Mucosa of descending colon (tissue), 3 donors: Measurements from ENCODE around the gene G3BP1. TPM values are rescaled to one million over a fixed set of nuclear protein-coding genes. Genes with fewer than 3 reads are reported as not detected.
"Not testable (repeated sequence)": the region's sequence is repeated elsewhere in the genome, so short reads cannot be mapped to it uniquely, and the experiment has no call there.

Experiments used
- ATAC-seq: fragments of 200-7000 bp; cut with Tn5 transposase; one replicate; pipeline ENCODE4 v1.9.1; 2020; ENCODE audit warnings: mild to moderate bottlenecking, moderate library complexity
- DNase-seq, 3 donors: peaks; one replicate each; pipeline ENCODE4 v3.0.0-alpha.2; 2020
- H3K36me3 ChIP-seq: fragments of 200-600 bp; one replicate; pipeline ENCODE4 v1.8.0; 2021; ENCODE audit warnings: low read depth, mild to moderate bottlenecking
- H3K4me1 ChIP-seq: fragments of 200-600 bp; one replicate; pipeline ENCODE4 v1.8.0; 2021; ENCODE audit warnings: low read depth, mild to moderate bottlenecking
- H3K4me3 ChIP-seq: fragments of 200-600 bp; one replicate; pipeline ENCODE4 v1.8.0; 2021; ENCODE audit warnings: mild to moderate bottlenecking
- H3K9me3 ChIP-seq: fragments of 200-600 bp; one replicate; pipeline ENCODE4 v1.8.0; 2021; ENCODE audit warnings: mild to moderate bottlenecking
- CTCF ChIP-seq: fragments of 200-600 bp; IDR thresholded peaks from one replicate; pipeline ENCODE4 v1.8.0; 2022; ENCODE audit warnings: antibody characterized with exemption, mild to moderate bottlenecking
- intact Hi-C, 2 donors: fragments of 100-400 bp; cut with DNase I in 1 of 2; cut with micrococcal nuclease in 1 of 2; formaldehyde crosslinking; loops; one replicate each; pipeline versions ENCODE4 v1.11.0 to v1.11.1; 2022; cut with DNase I, micrococcal nuclease
- total RNA-seq, 3 donors: library from RNA; stranded (reverse); fragmentation: NEBNext Ultra II Directional in 2 of 3; extraction: Animal tissue kit (Norgen Biotek cat#: 25700) in 2 of 3; gene quantifications; one replicate each; pipeline versions ENCODE4 v1.2.1 to v1.2.4, GENCODE V29; 2021 to 2023
- donor health status: DM: no; HTN: no; CAD: no; lungs with moderate emphysema.
- donor health status: DM: no; HTN: no; CAD: no.
- donor health status: DM: no; HTN: yes; CAD: no.

G3BP1 gene
- total RNA-seq, 3 donors from 2014 or later, result 121 to 132 (median 127) TPM

GRCh38 chr5:151855701-151856100 is 83.9 kb downstream of the G3BP1 start:
- no peaks in the 10 kb centered on the region for H3K4me1 ChIP-seq
- H3K9me3 ChIP-seq, result no peaks in the 10 kb centered on the region
- ATAC-seq (no peak), DNase-seq (no peak)
- no peaks in the 10 kb centered on the region for H3K36me3 ChIP-seq
- intact Hi-C loops, result no loop called here
- H3K4me3 ChIP-seq, result no peak overlapping the region
- TF ChIP-seq CTCF, result no peak

DNA sequence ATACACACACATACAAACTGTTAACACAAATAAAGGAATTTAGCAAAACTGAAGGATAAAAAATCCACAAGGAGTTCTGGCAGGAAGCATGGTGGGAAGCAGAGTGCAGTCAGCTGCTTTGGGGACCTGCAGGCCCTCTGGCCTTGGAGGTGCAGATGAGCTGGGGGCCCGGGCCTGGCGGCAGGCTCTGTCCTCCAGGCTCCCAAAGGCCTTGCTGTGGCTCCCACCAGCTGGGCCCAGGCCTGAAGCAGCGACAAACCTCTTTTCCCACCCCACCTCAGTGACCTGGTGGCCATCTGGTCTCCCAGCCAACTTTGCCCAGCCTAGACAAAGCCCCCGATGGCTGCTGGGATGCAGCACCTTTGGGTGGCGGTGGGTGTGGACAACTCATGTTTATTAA is 85.1 kb downstream of the G3BP1 start:
- intact Hi-C loops, result no loop called here
- DNase-seq (no peak), ATAC-seq (no peak)
- no peaks in the 10 kb centered on the region for H3K9me3 ChIP-seq
- H3K4me1 ChIP-seq, result no peaks in the 10 kb centered on the region
- TF ChIP-seq CTCF, result no peak
- no peaks in the 10 kb centered on the region for H3K36me3 ChIP-seq
- no peak overlapping the region for H3K4me3 ChIP-seq

GRCh38 chr5:151860867-151861266 is 89.1 kb downstream of the G3BP1 start:
- intact Hi-C loops, H3K4me1 ChIP-seq, DNase-seq, H3K4me3 ChIP-seq, H3K9me3 ChIP-seq, ATAC-seq, H3K36me3 ChIP-seq: not testable (repeated sequence)

Other genes starting within 250 kb of the G3BP1 start
- gene FAT2, start 180.6 kb upstream of the G3BP1 start, total RNA-seq, result not detected
- 100 to 1,000 TPM in 2 of 3 donors, 10 to 100 TPM in 1; 78.0 to 410 (median 227) TPM for gene SPARC, start 85.0 kb upstream of the G3BP1 start, total RNA-seq
- 10 to 100 TPM; 52.5 to 54.8 (median 53.6) TPM for gene ATOX1, start 13.3 kb upstream of the G3BP1 start, total RNA-seq
- gene GLRA1, start 152.9 kb downstream of the G3BP1 start, total RNA-seq, result not detected